Right atrium auricular region (tissue), 2 donors: Measurements from ENCODE around the gene FARP1. TPM values are rescaled to one million over a fixed set of nuclear protein-coding genes. Genes with fewer than 3 reads are reported as not detected.

Source experiments
- DNase-seq: peaks from one replicate; pipeline ENCODE4 v3.0.0-alpha.2; 2019; ENCODE audit warnings: low spot score
- H3K27ac ChIP-seq, 2 donors: fragments of 200-600 bp; sonication (generic); 1 replicate in 1 of 2; 2 replicates in 1 of 2; pipeline ENCODE4 v1.5.1; 2016 to 2019
- H3K27me3 ChIP-seq, 2 donors: fragments of 200-600 bp; sonication (generic); one replicate each; pipeline versions ENCODE4 v1.5.1 to v1.6.0; 2017 to 2019
- H3K36me3 ChIP-seq: fragments of 200-600 bp; sonication (generic); one replicate; pipeline ENCODE4 v1.5.1; 2016
- H3K4me1 ChIP-seq, 2 donors: fragments of 200-600 bp; sonication (generic); one replicate each; pipeline versions ENCODE4 v1.5.1 to v1.6.0; 2017 to 2019
- H3K4me3 ChIP-seq, 2 donors: fragments of 200-600 bp; sonication (generic); 1 replicate in 1 of 2; 2 replicates in 1 of 2; pipeline ENCODE4 v1.5.1; 2017 to 2019; ENCODE audit warnings: mild to moderate bottlenecking in 1 of 2, moderate library complexity in 1 of 2
- H3K9me3 ChIP-seq, 2 donors: fragments of 200-600 bp; sonication (generic); one replicate each; pipeline ENCODE4 v1.5.1; 2019
- CTCF ChIP-seq, 2 donors: fragments of 200-600 bp; sonication (generic); IDR thresholded peaks; one replicate each; pipeline ENCODE4 v1.5.1; 2019; ENCODE audit warnings: antibody characterized with exemption in 2 of 2
- total RNA-seq, 2 donors: library from RNA; depleted of rRNA; stranded (reverse); fragments of >200 nt; gene quantifications; one replicate each; pipeline ENCODE4 v1.1.0, GENCODE V29; 2016

Gene FARP1
- total RNA-seq, 2 donors from 2014 or later: 15.5 to 25.7 TPM

- Histone ChIP-seq H3K36me3 (no peaks in the 10 kb centered on the region), H3K4me3 (no peak overlapping the region), H3K27ac (no peak overlapping the region), H3K9me3 (no peaks in the 10 kb centered on the region), H3K27me3 (no peaks in the 10 kb centered on the region), H3K4me1 (peaks cover 0 to 28% of the 10 kb centered on the region in 2 donors)
- TF ChIP-seq CTCF (IDR thresholded peaks at IDR 0.05): no peak
- DNase-seq: no peak
These were observed 156.5 kb downstream of the FARP1 start for GRCh38 chr13:98299235-98299965.

DNA sequence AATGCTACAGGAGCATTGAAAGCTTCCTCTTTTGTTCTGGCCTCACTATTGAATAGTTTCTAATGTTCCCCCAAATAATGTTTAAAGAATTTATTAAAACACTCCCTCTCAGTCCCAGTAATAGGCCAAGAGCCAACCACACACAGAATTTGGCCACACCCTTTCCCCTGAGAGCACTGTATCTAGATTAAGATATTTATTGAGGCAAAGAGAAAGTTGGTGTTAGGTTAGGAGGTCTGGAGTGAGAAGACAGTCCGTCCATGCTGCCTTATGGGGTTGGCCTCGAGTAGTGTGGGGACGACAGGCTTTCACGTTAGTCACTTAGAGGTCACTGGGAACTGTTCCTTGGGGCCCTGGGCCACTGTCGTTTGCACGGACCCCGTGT lies 157.1 kb downstream of the FARP1 start:
- Histone ChIP-seq H3K4me1 (peaks cover 0 to 28% of the 10 kb centered on the region in 2 donors), H3K9me3 (no peaks in the 10 kb centered on the region), H3K27ac (no peak overlapping the region), H3K36me3 (no peaks in the 10 kb centered on the region), H3K27me3 (no peaks in the 10 kb centered on the region), H3K4me3 (no peak overlapping the region)
- no peak for TF ChIP-seq CTCF (IDR thresholded peaks at IDR 0.05)
- no peak for DNase-seq

DNA sequence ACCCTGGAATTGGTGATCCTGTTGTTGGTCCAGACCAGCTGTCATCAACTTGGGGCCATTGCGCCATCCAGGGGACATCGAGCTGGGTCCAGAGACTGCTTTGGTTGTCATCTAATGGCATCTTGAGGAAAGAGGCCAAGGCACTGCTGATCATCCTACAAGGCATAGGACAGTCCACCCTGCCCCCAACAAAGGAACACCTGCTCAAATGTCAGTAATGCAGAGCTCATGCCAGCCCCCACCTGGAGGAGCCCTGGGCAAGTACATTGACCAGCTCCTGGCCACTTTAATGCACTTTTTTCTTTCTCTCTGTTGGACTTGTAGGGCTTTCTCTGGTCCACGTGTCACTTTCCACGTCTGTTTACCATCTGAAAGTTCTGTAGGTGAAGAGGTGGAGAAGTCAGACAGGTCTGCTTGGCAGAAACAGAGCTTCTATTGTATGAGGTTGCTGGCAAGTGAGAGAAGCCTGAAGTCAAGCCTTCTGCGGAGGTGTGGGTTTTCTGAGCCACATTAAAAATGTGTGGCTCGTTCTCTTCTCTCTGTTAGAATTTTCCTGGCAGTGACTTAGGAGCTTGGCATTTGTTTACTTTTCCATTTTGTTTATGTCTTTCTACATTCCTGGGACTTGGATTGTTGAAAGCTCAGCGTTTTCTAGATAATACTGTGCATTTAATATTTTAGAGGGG lies 158.2 kb downstream of the FARP1 start:
- H3K9me3 ChIP-seq: no peaks in the 10 kb centered on the region
- no peak overlapping the region for H3K4me3 ChIP-seq
- H3K36me3 ChIP-seq: no peaks in the 10 kb centered on the region
- no peak for TF ChIP-seq CTCF (IDR thresholded peaks at IDR 0.05)
- peaks cover 0 to 24% of the 10 kb centered on the region in 2 donors for H3K4me1 ChIP-seq
- DNase-seq: no peak
- no peaks in the 10 kb centered on the region for H3K27me3 ChIP-seq
- H3K27ac ChIP-seq: no peak overlapping the region

DNA sequence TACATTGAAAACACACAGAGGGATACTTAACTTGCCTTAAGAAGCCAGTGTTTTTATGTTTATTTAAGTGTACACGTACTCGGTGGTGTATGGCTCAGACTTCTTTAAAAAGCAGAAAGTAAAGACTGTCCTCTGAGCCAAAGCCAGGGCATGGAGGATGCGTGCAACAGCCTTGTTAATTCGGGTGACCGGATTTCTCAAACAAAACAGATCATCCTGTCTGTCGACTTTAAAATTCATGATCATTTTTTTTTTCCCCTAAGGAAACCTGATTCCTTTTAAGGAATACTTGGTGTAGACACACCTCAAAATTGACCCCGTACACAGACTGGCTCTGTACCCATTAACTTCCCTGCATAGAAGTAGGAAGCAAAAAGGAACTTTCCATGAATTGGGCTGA lies 158.8 kb downstream of the FARP1 start:
- Histone ChIP-seq H3K4me1 (peaks cover 0 to 24% of the 10 kb centered on the region in 2 donors), H3K27ac (no peak overlapping the region)

DNA sequence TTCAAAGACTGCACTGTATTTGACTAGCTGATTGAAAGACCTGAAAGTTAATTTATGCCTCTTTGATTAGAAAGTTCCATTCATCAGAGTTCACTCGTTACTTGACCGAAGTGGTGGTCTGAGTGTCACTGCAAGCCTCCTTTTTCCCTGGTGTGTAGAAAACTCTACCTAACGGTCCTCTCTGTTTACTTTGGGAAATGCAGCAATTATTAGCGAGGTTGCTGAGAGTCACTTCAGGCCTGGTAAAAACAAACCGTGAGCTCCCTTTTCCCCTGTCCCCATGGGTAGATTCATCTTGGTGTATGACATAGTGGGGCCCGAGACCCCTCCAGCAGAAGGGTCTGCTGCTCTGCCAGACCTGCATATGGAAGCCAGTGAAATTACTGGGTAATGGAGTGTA lies 161.0 kb downstream of the FARP1 start:
- Histone ChIP-seq H3K36me3 (no peaks in the 10 kb centered on the region), H3K4me3 (no peak overlapping the region), H3K9me3 (no peaks in the 10 kb centered on the region), H3K27ac (no peak overlapping the region), H3K4me1 (peaks cover 0 to 30% of the 10 kb centered on the region in 2 donors), H3K27me3 (no peaks in the 10 kb centered on the region)
- DNase-seq: no peak
- no peak for TF ChIP-seq CTCF (IDR thresholded peaks at IDR 0.05)

More for the DNA sequence above, 158.8 kb downstream of the FARP1 start:
- no peak for TF ChIP-seq CTCF (IDR thresholded peaks at IDR 0.05)
- no peak for DNase-seq
- Histone ChIP-seq H3K27me3 (no peaks in the 10 kb centered on the region), H3K9me3 (no peaks in the 10 kb centered on the region), H3K4me3 (no peak overlapping the region), H3K36me3 (no peaks in the 10 kb centered on the region)
